CD14-positive monocyte (primary cell): Measurements from ENCODE around the gene DDX17. TPM values are rescaled to one million over a fixed set of nuclear protein-coding genes. Genes with fewer than 3 reads are reported as not detected.

ENCODE experiments used
- DNase-seq, 3 donors: peaks; one replicate each; pipeline ENCODE4 v3.0.0-alpha.2; 2011 to 2022
- H2AFZ ChIP-seq: 2 replicates; pipeline ENCODE4 v1.6.0; 2012; ENCODE audit warnings: mild to moderate bottlenecking, low read depth, low read length, inconsistent platforms; ENCODE audit not compliant: insufficient read depth, poor library complexity, severe bottlenecking
- H3K27ac ChIP-seq, 2 donors: 1 replicate in 1 of 2; 2 replicates in 1 of 2; pipeline ENCODE4 v1.5.1; 2012 to 2013; ENCODE audit warnings: low read length in 2 of 2, control low read depth in 1 of 2, inconsistent platforms in 1 of 2, low read depth in 1 of 2, mild to moderate bottlenecking in 1 of 2
- H3K27me3 ChIP-seq, 2 donors: one replicate each; pipeline versions ENCODE4 v1.6.0 to v1.6.1; 2011 to 2013; ENCODE audit warnings: low read length in 2 of 2; ENCODE audit not compliant: control insufficient read depth in 2 of 2, insufficient read depth in 2 of 2
- H3K36me3 ChIP-seq, 2 donors: replicated peaks in 1 of 2; 1 replicate in 1 of 2; 2 replicates in 1 of 2; pipeline versions ENCODE4 v1.5.1 to v1.6.1; 2012 to 2013; ENCODE audit warnings: low read length in 2 of 2, control low read depth in 1 of 2, inconsistent platforms in 1 of 2, mild to moderate bottlenecking in 1 of 2; ENCODE audit not compliant: insufficient read depth in 2 of 2, control insufficient read depth in 1 of 2
- H3K4me1 ChIP-seq, 2 donors: 1 replicate in 1 of 2; 2 replicates in 1 of 2; pipeline versions ENCODE4 v1.5.1 to v1.6.1; 2012 to 2013; ENCODE audit warnings: low read length in 2 of 2, control low read depth in 1 of 2, inconsistent platforms in 1 of 2, mild to moderate bottlenecking in 1 of 2, moderate library complexity in 1 of 2; ENCODE audit not compliant: insufficient read depth in 2 of 2, control insufficient read depth in 1 of 2
- H3K4me2 ChIP-seq: replicated peaks from 2 replicates; pipeline ENCODE3; 2012; ENCODE audit warnings: low read length, moderate library complexity, mild to moderate bottlenecking; ENCODE audit not compliant: poor library complexity, severe bottlenecking; ENCODE audit errors: extremely low read depth
- H3K4me3 ChIP-seq, 3 experiments: fragments of 200-600 bp in 1 of 3; sonication (generic) in 1 of 3; replicated peaks in 1 of 3; 1 replicate in 2 of 3; 2 replicates in 1 of 3; pipeline ENCODE4 v1.5.1; 2011 to 2013; ENCODE audit warnings: low read length in 3 of 3, mild to moderate bottlenecking in 3 of 3, control low read depth in 2 of 3, low read depth in 2 of 3, inconsistent platforms in 1 of 3, moderate library complexity in 1 of 3
- H3K79me2 ChIP-seq: 2 replicates; pipeline ENCODE4 v1.6.0; 2012; ENCODE audit warnings: mild to moderate bottlenecking, control low read depth, inconsistent platforms, low read length, moderate library complexity; ENCODE audit not compliant: insufficient read depth
- H3K9ac ChIP-seq: 2 replicates; pipeline ENCODE4 v1.6.0; 2017; ENCODE audit warnings: low read length, mild to moderate bottlenecking; ENCODE audit not compliant: insufficient read depth, poor library complexity, severe bottlenecking
- H3K9me3 ChIP-seq, 2 donors: replicated peaks in 1 of 2; 1 replicate in 1 of 2; 2 replicates in 1 of 2; pipeline versions ENCODE4 v1.5.1 to v1.6.1; 2012 to 2013; ENCODE audit warnings: low read length in 2 of 2, control low read depth in 1 of 2; ENCODE audit not compliant: control insufficient read depth in 1 of 2, insufficient read depth in 1 of 2
- H4K20me1 ChIP-seq: 2 replicates; pipeline ENCODE4 v1.6.0; 2012; ENCODE audit warnings: mild to moderate bottlenecking, low read length, control low read depth, moderate library complexity; ENCODE audit not compliant: insufficient read depth
- H3K27ac Mint-ChIP-seq, 7 donors: one replicate each; pipeline ENCODE4 v1.8.0; 2020; ENCODE audit warnings: mild to moderate bottlenecking in 7 of 7, mixed read lengths in 7 of 7, moderate library complexity in 6 of 7, inconsistent platforms in 2 of 7
- H3K27me3 Mint-ChIP-seq, 3 donors: one replicate each; pipeline ENCODE4 v1.8.0; 2021 to 2022; ENCODE audit warnings: low read depth in 3 of 3, mild to moderate bottlenecking in 3 of 3, mixed read lengths in 3 of 3, moderate library complexity in 3 of 3, inconsistent platforms in 1 of 3
- H3K36me3 Mint-ChIP-seq, 2 donors: one replicate each; pipeline ENCODE4 v1.8.0; 2020; ENCODE audit warnings: mixed read lengths in 2 of 2, inconsistent platforms in 1 of 2, mild to moderate bottlenecking in 1 of 2
- H3K4me1 Mint-ChIP-seq: one replicate; pipeline ENCODE4 v1.8.0; 2020; ENCODE audit warnings: mild to moderate bottlenecking, mixed read lengths
- H3K4me3 Mint-ChIP-seq, 2 donors: one replicate each; pipeline ENCODE4 v1.8.0; 2020; ENCODE audit warnings: mild to moderate bottlenecking in 2 of 2, mixed read lengths in 2 of 2, moderate library complexity in 1 of 2
- H3K9me3 Mint-ChIP-seq, 7 donors: one replicate each; pipeline ENCODE4 v1.8.0; 2020 to 2022; ENCODE audit warnings: mixed read lengths in 7 of 7, mild to moderate bottlenecking in 6 of 7, moderate library complexity in 6 of 7, inconsistent platforms in 2 of 7
- WGBS: methylation state at CpG from one replicate; pipeline ENCODE4 v1.1.5; 2013; ENCODE audit warnings: missing lambda C conversion rate; ENCODE audit not compliant: insufficient coverage; 5-methylcytosine and 5-hydroxymethylcytosine counted together
- intact Hi-C, 2 donors: fragments of 100-400 bp; cut with micrococcal nuclease; formaldehyde crosslinking; loops; one replicate each; pipeline versions ENCODE4 v1.15.0 to v1.15.1; 2023
- polyA plus RNA-seq, 3 donors: library from polyadenylated mRNA; depleted of rRNA in 1 of 3; unstranded in 2 of 3; stranded (reverse) in 1 of 3; fragments of 300-500 nt in 2 of 3; fragments of >200 nt in 1 of 3; fragmentation: Illumina TruSeq in 2 of 3; gene quantifications; 1 replicate in 2 of 3; 2 replicates in 1 of 3; pipeline ENCODE4 v1.2.3, GENCODE V29; 2012 to 2021
- TF ChIP-seq, protein P1 (sequence below): fragments of 200-600 bp; IDR thresholded peaks from one replicate; pipeline ENCODE4 v1.8.0; 2022; ENCODE audit warnings: antibody characterized with exemption, mild to moderate bottlenecking

DDX17 gene
- polyA plus RNA-seq, 3 donors: 31.4 to 434 (median 36.3) TPM

DNA sequence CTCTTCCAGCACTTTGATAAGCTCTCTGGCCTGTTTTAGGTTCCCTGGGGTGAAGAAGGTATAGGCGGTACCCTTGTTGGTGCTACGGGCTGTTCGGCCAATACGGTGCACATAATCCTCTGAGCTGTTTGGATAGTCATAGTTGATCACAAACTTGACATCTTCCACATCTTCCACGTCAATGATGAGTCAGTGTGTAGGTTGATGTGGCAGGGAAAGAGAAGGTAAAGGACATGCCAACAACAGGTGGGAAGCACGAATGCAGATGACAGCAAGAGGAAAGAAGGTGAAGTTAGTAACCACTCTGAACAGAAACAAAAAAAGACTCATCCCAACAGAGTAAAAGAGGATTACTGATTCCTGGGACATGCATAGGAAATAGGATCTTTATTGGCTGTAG lies 18.2 kb downstream of the DDX17 start:
- peaks cover 22% of the 10 kb centered on the region for H3K79me2 ChIP-seq
- H3K36me3 ChIP-seq: peaks cover 95 to 98% of the 10 kb centered on the region in 2 donors
- DNase-seq: no peak
- H3K27me3 ChIP-seq: no peaks in the 10 kb centered on the region
- no peaks in the 10 kb centered on the region for H3K9me3 ChIP-seq
- H3K4me1 Mint-ChIP-seq: no peaks in the 10 kb centered on the region
- peaks cover 86 to 95% of the 10 kb centered on the region in 2 donors for H3K36me3 Mint-ChIP-seq
- no peaks in the 10 kb centered on the region for H3K27me3 Mint-ChIP-seq
- intact Hi-C loops: no loop called here
- H3K4me3 ChIP-seq: no peak overlapping the region
- H3K4me1 ChIP-seq: no peaks in the 10 kb centered on the region
- no peak overlapping the region for H2AFZ ChIP-seq
- peaks cover 99% of the 10 kb centered on the region for H4K20me1 ChIP-seq
- H3K27ac Mint-ChIP-seq: peak overlapping the region in 2 of 7 donors; percentile 16 to 17
- H3K4me2 ChIP-seq: no peak overlapping the region
- H3K9me3 Mint-ChIP-seq: no peaks in the 10 kb centered on the region
- H3K4me3 Mint-ChIP-seq: no peak overlapping the region
- no peak overlapping the region for H3K9ac ChIP-seq
- WGBS: no CpG with 5 or more reads among the region's 6 CpGs
- TF ChIP-seq, protein P1, sequence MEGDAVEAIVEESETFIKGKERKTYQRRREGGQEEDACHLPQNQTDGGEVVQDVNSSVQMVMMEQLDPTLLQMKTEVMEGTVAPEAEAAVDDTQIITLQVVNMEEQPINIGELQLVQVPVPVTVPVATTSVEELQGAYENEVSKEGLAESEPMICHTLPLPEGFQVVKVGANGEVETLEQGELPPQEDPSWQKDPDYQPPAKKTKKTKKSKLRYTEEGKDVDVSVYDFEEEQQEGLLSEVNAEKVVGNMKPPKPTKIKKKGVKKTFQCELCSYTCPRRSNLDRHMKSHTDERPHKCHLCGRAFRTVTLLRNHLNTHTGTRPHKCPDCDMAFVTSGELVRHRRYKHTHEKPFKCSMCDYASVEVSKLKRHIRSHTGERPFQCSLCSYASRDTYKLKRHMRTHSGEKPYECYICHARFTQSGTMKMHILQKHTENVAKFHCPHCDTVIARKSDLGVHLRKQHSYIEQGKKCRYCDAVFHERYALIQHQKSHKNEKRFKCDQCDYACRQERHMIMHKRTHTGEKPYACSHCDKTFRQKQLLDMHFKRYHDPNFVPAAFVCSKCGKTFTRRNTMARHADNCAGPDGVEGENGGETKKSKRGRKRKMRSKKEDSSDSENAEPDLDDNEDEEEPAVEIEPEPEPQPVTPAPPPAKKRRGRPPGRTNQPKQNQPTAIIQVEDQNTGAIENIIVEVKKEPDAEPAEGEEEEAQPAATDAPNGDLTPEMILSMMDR: no peak
- peak overlapping the region in 1 of 2 donors; percentile 21 for H3K27ac ChIP-seq

DNA sequence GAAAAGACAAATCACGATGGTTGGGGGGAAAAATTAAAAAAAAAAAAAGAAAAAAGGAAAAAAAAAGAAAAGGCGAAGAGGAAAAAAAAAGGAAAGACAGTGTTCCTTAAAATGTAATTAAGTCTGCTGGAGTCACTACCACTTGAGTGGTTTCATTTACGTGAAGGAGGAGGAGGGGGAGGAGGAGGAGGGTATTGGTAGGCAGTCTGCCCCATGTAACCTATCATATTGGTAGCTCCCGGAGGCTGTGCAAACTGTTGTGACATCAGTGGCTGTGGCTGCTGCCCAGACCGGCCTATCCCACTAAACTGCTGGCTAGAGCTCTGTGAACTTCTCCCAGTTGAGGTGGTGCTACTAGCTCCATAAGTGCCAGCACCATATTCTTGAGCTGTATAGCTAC lies 20.3 kb downstream of the DDX17 start:
- no peaks in the 10 kb centered on the region for H3K9me3 ChIP-seq
- H3K4me1 ChIP-seq: no peaks in the 10 kb centered on the region
- 78% methylated on average over 3 of the region's 5 CpGs for WGBS
- Mint-ChIP-seq H3K27ac (peak overlapping the region in 1 of 7 donors; percentile 42), H3K9me3 (no peaks in the 10 kb centered on the region), H3K36me3 (peaks cover 89 to 93% of the 10 kb centered on the region in 2 donors), H3K4me1 (no peaks in the 10 kb centered on the region), H3K4me3 (no peak overlapping the region), H3K27me3 (no peaks in the 10 kb centered on the region)
- peaks cover 91 to 97% of the 10 kb centered on the region in 2 donors for H3K36me3 ChIP-seq
- H3K4me3 ChIP-seq: no peak overlapping the region
- intact Hi-C loops: no loop called here
- TF ChIP-seq, protein P1: no peak
- peaks cover 13% of the 10 kb centered on the region for H3K79me2 ChIP-seq
- H3K27me3 ChIP-seq: no peaks in the 10 kb centered on the region
- no peak overlapping the region for H3K9ac ChIP-seq
- DNase-seq: no peak
- H4K20me1 ChIP-seq: peaks cover 99% of the 10 kb centered on the region
- H3K27ac ChIP-seq: no peak overlapping the region
- no peak overlapping the region for H3K4me2 ChIP-seq
- no peak overlapping the region for H2AFZ ChIP-seq
